ENCODE results near the gene LYZL1. TPM values are rescaled to one million over a fixed set of nuclear protein-coding genes. Genes with fewer than 3 reads are reported as not detected.
"Not testable (repeated sequence)": the region's sequence is repeated elsewhere in the genome, so short reads cannot be mapped to it uniquely, and the experiment has no call there.

Gene LYZL1
- total RNA-seq = not detected

DNA sequence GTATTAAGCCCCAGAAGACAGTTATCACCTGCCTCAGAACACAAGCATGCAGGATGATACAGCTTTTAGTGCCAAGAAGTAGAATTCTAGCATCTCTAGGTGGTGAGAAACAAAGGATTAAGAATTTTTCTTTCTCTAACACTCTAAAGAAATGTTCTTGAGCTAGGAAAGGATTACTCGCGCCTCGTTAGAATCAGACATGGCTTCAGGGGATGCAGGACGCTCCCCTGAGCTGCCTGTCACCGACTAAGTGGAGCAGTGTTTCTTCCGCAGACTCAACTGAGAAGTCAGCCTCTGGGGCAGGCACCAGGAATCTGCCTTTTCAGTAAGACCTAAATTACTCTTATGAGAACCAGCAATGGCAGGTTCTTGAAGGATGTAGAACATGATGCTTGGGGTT lies at the start of gene LYZL1:
TSS of gene LYZL1 (plus strand) at position 165 of the 400 bp plus-strand sequence. CDS start 2,798 bp downstream, outside the sequence.
- not testable (repeated sequence) for H3K27ac Mint-ChIP-seq; ATAC-seq; DNase-seq (ENCODE audit: low spot score in 2 of 2); H3K9me3 Mint-ChIP-seq; H3K36me3 Mint-ChIP-seq

DNA sequence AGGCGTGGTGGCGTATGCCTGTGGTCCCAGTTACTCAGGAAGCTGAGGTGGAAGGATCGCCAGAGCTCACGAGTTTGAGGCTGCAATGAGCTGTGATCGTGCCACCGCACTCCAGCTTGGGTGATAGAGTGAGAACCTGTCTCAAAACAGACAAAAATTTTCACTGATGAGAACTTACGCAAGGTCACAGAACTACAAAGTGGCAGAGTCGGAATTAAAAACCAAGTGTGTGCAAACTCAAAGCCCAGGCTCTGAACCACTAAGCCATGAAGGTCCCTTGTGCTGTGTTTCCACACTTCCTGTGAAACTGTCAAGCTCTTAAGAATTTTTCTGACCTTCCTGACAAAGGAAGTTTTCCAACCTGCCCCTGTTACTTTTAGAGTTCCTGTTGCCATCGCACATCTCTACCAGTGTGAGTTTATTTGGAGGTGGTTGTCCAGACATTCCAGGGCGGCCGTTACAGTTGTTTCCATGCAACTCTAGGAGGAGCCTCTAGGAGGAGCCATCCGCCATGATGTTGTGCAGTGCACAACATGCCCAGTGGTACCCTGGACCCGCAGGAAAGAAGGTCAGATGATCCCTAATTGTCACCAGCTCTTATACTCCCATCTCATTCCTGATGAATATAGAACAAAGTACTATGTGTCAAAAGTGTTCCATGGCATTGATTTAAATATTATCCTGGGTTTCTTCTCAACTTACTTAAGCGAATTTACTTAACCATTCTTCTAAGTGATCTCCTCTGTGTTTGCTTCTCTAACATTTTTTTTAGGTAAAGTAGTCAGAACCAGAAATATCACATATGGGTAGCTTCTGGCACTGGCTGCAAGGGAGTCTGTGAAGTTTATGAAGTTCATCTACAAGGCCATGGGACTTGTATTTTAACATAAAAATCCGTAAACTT lies 49.0 kb upstream of the LYZL1 start:
- Mint-ChIP-seq H3K27ac (no peak overlapping the region), H3K9me3 (peaks cover 0 to 1% of the 10 kb centered on the region in 2 donors), H3K36me3 (peaks cover 0 to 2% of the 10 kb centered on the region in 2 donors)
- no peak for ATAC-seq
- no peak for DNase-seq (ENCODE audit: low spot score in 2 of 2)

DNA sequence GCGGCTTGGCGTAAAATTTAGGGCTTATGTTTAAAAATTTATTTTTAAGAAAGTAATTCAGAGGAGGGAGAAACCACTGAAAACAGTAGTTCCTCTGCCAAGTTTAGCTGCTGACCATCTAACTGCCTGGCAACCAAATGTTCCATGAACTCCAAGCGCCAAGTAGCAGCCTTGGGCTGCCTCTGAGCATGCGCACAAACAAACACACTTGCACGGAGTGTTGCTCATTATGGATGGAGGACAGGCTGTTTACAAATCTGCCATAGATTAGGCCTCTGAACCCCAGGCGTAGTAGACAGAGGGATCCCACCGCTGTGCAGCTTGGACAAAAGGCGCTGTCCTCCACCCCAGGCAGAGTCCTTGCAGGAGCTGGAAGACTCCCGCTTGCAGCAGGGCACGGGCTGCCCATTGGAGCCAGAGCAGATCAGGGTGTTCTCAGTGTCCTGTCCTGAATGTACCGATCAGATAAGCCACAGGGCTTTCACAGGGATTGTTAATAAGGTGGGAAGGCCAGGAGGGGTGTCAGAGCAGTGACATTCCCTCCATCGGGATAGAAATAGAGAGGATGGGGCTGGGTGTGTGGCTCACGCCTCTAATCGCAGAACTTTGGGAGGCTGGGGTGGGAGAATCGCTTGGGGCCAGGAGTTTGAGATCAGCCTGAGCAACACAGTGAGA lies 47.7 kb upstream of the LYZL1 start:
- Mint-ChIP-seq H3K36me3 (peaks cover 0 to 5% of the 10 kb centered on the region in 2 donors), H3K27ac (no peak overlapping the region), H3K9me3 (peaks cover 0 to 3% of the 10 kb centered on the region in 2 donors)
- DNase-seq (ENCODE audit: low spot score in 2 of 2) (no peak), ATAC-seq (no peak)

DNA sequence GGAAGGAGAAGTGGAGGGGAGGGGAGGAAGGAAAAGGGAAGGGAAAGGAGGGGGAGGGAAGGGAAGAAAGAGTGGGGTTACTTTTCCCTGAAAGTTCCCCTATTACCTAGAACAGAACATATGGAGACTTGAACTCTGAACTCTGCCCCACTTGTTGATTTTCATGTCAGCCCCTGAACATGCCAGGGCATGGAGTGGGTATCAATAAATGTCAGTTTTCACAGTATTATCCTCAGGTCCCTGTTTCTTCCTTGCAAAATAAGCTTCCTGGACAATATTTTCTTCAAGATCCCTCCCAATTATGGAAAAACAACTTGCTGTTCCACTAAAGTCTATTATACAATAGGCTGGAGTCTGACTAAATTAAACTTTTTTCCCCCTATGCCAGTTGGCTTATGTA lies 46.9 kb upstream of the LYZL1 start:
- H3K36me3 Mint-ChIP-seq = peaks cover 0 to 5% of the 10 kb centered on the region in 2 donors
- no peak for DNase-seq (ENCODE audit: low spot score in 2 of 2)
- H3K9me3 Mint-ChIP-seq = peaks cover 0 to 3% of the 10 kb centered on the region in 2 donors
- no peak overlapping the region for H3K27ac Mint-ChIP-seq
- ATAC-seq = no peak

DNA sequence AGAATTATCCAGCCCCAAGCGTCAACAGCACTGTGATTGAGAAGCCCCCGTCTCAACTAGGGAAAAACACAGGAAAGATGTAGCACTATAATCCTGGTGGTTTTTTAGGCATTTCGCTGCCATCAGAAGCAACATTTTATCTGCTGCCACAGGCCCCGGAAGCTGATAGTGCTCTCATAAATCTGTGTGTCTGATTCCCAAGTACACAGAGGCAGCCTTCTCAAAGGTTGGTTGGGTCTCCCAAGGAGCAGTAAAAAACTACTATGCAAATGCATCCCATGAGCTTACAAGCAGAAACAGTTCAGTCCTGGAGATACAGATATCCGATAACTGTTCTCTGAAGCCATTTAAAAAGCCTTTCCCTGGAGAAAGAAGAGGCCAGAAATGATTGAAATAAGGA lies 45.8 kb upstream of the LYZL1 start:
- ATAC-seq = no peak
- Mint-ChIP-seq H3K36me3 (peaks cover 0 to 5% of the 10 kb centered on the region in 2 donors), H3K9me3 (peaks cover 0 to 3% of the 10 kb centered on the region in 2 donors), H3K27ac (no peak overlapping the region)
- DNase-seq (ENCODE audit: low spot score in 2 of 2) = no peak

DNA sequence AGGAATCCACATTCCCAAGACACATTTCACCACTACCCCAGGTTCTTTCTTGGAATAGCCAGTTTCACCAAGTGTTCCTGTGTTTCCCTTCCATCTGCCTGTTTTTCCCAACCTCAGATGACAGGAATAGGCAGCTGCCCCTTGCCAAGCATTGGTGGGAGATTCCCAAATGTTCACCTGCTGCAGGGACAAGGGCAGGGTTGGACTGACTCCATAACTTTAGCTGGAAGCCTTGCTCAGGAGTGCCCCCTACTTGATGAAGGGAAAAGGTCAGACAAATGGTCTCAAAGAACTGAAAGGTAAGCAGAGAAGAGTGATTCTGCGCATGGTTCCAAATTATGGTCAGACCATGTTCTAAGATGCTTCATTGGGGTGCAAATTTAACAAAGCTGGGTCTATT lies 45.1 kb upstream of the LYZL1 start:
- Mint-ChIP-seq H3K27ac (no peak overlapping the region), H3K36me3 (peaks cover 0 to 5% of the 10 kb centered on the region in 2 donors), H3K9me3 (peaks cover 0 to 3% of the 10 kb centered on the region in 2 donors)
- DNase-seq (ENCODE audit: low spot score in 2 of 2) (no peak), ATAC-seq (no peak)

DNA sequence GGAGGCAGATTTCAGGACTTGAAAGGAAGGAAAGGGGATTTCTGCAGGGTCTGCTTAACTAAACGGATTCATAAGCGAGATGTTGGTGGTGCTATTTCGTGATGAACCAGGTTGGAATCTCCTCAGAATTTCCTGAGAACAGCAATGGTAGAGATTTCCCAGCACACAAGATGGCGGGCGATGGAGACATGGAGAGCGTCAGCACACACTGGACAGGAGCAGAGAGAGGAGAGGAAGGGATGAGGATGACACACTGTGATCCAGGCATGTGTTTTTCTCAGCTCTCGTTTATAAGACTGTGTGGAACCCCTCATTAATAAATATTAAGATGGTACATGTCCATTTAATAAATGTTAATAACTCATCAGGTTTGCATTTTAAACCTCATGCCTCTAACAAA lies 43.9 kb upstream of the LYZL1 start:
- Mint-ChIP-seq H3K9me3 (peaks cover 0 to 3% of the 10 kb centered on the region in 2 donors), H3K27ac (no peak overlapping the region), H3K36me3 (peaks cover 0 to 5% of the 10 kb centered on the region in 2 donors)
- ATAC-seq (no peak), DNase-seq (ENCODE audit: low spot score in 2 of 2) (no peak)

DNA sequence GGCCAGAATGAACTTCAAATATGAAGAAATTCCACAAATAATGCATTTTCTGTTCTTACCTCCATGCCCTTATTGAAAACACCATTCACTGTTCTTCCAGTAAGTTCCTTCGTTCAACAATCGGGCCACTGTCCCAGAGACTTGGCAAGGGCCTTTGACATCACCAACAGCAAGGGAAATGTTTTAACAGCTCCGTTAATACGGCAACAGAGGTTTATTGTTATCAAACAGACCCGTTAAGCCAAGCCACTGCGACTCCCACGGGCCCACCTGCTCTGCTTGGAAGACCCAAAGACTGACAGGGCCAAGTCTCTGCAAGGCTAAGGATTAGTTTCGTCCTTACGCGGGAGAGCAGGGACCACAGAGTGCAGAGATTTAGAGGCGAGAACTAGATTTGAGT lies 43.4 kb upstream of the LYZL1 start:
- Mint-ChIP-seq H3K27ac (no peak overlapping the region), H3K9me3 (peaks cover 0 to 3% of the 10 kb centered on the region in 2 donors), H3K36me3 (peaks cover 0 to 5% of the 10 kb centered on the region in 2 donors)
- ATAC-seq = no peak
- no peak for DNase-seq (ENCODE audit: low spot score in 2 of 2)

DNA sequence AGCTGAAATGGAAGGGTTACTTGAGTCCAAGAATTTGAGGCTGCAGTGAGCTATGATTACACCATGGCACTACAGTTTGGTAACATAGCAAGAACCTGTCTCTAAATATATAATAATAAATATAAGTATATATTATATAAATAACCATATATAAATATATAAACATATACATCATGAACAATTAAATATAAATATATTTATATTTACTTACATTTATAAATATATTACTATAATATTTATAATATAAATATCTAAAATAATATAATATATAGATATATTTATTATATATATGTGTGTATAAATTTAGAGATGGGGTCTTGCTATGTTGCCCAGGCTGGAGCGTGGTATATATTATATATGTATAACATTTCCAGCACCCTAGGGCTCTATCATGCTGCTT lies 42.4 kb upstream of the LYZL1 start:
- H3K9me3 Mint-ChIP-seq = peaks cover 0 to 3% of the 10 kb centered on the region in 2 donors
- peaks cover 0 to 5% of the 10 kb centered on the region in 2 donors for H3K36me3 Mint-ChIP-seq
- DNase-seq (ENCODE audit: low spot score in 2 of 2) (no peak), ATAC-seq (no peak)
- no peak overlapping the region for H3K27ac Mint-ChIP-seq

DNA sequence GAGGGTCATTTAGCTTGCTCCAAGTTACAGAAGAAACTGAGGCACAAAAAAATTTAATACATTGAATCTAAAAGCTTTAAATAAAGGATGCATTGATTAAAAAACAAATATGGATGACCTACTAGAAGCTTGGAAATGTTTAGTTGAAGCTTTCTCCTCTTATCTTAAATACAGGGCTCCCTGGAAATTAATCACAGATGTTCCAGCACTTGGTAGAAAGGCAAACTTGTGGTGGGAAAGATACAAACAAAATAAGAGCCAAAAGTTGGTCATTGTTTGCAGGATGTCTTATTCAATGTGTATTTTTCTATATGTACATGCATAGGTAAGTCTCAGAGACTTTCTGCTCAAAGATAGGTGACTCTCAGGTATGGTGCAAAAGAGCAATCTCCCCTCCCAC lies 40.7 kb upstream of the LYZL1 start:
- DNase-seq (ENCODE audit: low spot score in 2 of 2) (no peak), ATAC-seq (no peak)
- Mint-ChIP-seq H3K36me3 (peaks cover 0 to 5% of the 10 kb centered on the region in 2 donors), H3K9me3 (peaks cover 0 to 3% of the 10 kb centered on the region in 2 donors), H3K27ac (no peak overlapping the region)

DNA sequence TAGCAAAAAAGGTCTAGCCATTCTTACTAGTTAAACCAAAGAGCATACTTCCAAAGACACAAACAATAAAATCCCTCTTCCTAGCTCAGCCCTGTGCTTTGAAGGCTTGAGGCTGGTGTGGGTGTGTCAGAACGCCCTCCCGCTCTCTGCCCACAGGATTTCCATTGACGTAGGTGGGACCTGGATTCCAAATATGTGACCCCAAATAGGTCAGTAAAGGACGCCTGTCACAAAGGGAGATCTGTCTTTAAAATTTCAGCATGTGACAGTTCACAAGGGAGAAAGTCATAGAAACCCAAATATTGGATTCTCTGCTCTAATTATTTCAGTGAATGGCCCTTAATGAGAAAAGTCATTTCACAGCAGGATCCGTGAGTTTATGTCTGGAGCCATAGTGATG lies 39.9 kb upstream of the LYZL1 start:
- H3K36me3 Mint-ChIP-seq = peaks cover 0 to 5% of the 10 kb centered on the region in 2 donors
- H3K27ac Mint-ChIP-seq = no peak overlapping the region
- DNase-seq (ENCODE audit: low spot score in 2 of 2) = no peak
- ATAC-seq = no peak
- H3K9me3 Mint-ChIP-seq = peaks cover 0 to 3% of the 10 kb centered on the region in 2 donors

DNA sequence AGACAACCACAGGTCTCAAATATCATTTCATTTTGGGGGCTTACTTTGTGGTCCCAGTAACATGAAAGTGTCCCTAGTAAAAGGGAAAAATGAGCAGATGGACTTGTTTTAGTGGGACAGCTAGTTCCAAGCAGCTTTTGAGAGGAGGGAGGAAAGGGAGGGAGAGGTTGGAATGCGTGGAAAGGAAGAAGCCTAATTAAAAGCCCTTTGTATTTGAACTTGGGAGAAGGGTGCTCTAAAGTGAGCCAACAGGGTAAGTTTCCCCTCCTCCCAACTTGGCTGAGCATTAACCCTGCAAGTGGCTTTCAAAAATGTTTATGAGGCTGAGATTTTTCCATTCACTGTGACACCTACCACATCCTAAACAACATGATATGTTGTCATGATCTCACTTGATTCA lies 38.8 kb upstream of the LYZL1 start:
- H3K36me3 Mint-ChIP-seq = no peaks in the 10 kb centered on the region
- no peak for ATAC-seq
- H3K9me3 Mint-ChIP-seq = no peaks in the 10 kb centered on the region
- no peak overlapping the region for H3K27ac Mint-ChIP-seq
- no peak for DNase-seq (ENCODE audit: low spot score in 2 of 2)

DNA sequence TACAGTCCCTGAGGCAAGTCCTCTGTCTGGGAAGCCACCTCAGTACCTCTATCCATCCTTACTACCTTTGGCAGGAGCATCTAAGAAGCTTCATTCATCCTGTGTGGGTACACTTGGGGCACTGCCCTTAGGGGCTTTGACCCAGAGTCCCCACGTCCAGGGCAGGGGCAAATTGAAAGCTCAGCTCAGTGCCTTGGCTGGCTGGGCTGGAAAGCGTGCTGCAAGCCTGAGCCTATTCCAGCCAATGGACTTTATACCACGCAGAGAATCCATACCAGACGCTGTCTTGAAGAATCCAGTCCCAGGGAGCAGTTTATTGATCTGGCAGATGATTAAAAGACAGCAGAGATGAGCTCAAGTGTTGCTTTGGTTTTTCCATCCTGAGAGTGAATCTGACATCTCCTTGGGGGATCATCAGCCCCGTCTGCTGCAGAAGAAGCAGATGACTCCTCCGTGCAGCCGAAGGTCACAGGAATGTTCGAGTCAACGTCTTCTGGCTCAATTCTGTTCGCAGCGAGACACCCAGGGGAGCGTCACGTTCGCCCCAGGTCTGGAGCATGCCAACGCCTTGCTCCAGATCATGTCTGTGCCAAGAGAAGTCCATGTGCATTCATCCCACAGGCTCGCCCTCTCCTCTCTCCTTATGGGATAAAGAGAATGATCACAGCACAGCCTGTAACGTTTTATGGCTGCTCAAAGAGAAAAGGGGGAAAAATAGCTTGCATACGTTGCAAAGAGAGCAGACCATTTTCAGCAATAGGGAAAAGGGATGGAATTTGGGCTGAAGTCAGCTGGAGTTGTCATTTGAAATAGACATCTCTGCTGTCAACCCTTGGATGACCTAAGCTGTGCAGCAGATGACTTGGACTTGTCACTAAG lies 35.8 kb upstream of the LYZL1 start:
- H3K27ac Mint-ChIP-seq = no peak overlapping the region
- no peaks in the 10 kb centered on the region for H3K9me3 Mint-ChIP-seq
- no peak for DNase-seq (ENCODE audit: low spot score in 2 of 2)
- no peaks in the 10 kb centered on the region for H3K36me3 Mint-ChIP-seq
- no peak for ATAC-seq

DNA sequence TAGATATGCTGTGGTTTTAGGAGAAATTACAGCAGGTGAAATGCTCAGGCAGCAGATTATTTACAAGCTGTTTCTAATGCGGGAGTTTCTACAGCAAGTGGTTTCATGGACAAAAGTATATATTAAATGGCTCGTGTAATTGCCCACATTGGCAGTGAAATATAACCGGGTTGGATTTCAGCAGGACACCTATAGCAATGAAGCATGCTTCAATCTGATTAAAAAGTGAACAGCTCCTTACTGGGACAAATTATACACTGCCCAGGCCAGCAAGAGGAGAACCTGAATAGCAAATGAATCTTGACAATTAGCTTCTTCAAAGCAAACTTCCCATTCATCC lies 35.2 kb upstream of the LYZL1 start:
- H3K36me3 Mint-ChIP-seq = no peaks in the 10 kb centered on the region
- H3K27ac Mint-ChIP-seq = peak overlapping the region in 1 of 2 donors; percentile 40
- H3K9me3 Mint-ChIP-seq = no peaks in the 10 kb centered on the region
- ATAC-seq = no peak
- no peak for DNase-seq (ENCODE audit: low spot score in 2 of 2)

DNA sequence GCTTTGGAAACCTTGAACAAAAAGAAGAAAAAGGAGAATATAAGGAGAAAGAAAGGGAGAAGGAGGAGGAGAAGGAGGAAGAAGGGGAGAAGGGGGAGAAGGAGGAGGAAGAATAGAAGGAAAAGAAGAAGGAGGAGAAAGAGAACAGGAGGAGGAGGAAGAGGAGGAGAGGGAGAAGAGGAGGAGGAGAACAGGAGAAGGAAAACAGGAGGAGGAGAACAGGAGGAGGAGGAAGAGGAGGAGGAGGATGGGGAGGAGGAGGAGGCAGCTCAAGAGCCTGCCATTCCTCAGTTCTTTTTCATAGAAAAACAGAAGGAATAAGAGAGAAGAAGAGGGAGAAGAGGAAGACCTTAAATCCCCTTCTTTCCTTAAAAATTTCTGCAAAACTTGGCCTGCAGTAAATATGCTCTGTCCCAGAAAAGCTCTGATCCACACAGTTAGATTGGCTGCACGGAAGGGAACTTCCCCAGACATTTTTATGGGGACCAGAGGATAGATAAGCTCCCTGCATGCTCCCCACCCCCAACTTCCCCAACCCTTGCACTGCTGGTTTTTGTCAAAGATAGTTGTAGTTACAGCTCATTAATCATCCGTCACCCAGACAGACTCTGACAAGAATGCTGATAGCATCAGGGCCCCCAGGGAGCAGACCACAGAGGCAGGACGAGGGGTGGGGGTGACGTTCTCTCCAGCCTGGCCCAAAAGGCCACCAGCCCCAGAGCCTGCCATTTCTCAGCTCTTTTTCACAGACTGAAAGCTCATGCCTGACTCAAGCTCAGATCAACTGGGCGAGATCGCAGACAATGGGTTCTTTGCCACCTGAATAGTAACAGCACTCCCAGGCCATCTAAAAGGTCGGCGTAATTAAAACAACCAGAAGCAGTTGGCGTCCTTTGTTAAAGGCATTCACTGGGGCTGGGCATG lies 34.5 kb upstream of the LYZL1 start:
- DNase-seq (ENCODE audit: low spot score in 2 of 2) (no peak), ATAC-seq (no peak)
- H3K27ac Mint-ChIP-seq = peak overlapping the region in 1 of 2 donors; percentile 40
- H3K9me3 Mint-ChIP-seq = no peaks in the 10 kb centered on the region
- no peaks in the 10 kb centered on the region for H3K36me3 Mint-ChIP-seq

DNA sequence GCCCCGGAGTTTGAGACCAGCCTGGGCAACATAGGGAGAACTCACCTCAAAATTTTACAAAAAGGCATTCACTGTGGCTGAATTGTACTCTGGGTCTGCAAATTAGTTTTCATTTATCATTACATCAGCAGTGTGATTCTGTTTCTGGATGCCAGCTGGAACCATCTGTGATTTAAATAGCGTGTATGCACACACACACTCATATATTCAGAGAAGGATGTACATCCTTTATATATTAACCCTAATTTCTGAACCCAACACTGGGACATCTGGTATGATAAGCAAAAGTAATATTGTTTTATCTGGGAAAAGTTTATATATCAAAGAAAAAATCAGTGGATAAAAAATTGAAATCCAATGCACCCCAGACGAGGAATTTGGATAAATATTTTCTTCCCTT lies 33.8 kb upstream of the LYZL1 start:
- DNase-seq (ENCODE audit: low spot score in 2 of 2) = no peak
- Mint-ChIP-seq H3K27ac (no peak overlapping the region), H3K36me3 (no peaks in the 10 kb centered on the region), H3K9me3 (no peaks in the 10 kb centered on the region)
- no peak for ATAC-seq
